ENCODE data around the gene PITPNC1. TPM values are rescaled to one million over a fixed set of nuclear protein-coding genes. Genes with fewer than 3 reads are reported as not detected.
"Not testable (repeated sequence)": the region's sequence is repeated elsewhere in the genome, so short reads cannot be mapped to it uniquely, and the experiment has no call there.

The PITPNC1 gene
- total and polyA plus RNA-seq, 12 donors, result 4.9 to 33.0 (median 14.0) TPM

- Histone ChIP-seq H3K4me1 (replicated peaks in 1 of 2) (no peaks in the 10 kb centered on the region), H3K27me3 (no peaks in the 10 kb centered on the region), H3K27ac (no peak overlapping the region), H3K4me3 (no peak overlapping the region), H3K9me3 (replicated peaks in 1 of 3) (no peaks in the 10 kb centered on the region), H3K36me3 (replicated peaks in 1 of 2) (no peaks in the 10 kb centered on the region)
- DNase-seq, result no peak
- WGBS, 4 donors, result 82 to 86% (median 85%) methylated on average over 7 to 8 of the region's 8 CpGs
- intact Hi-C loops (cut with DNase I), result no loop called here
- no peak for TF ChIP-seq POLR2A (IDR thresholded peaks at IDR 0.05)
These were observed 90.7 kb downstream of the PITPNC1 start for GRCh38 chr17:67467500-67468455.

GRCh38 chr17:67469208-67469980, 92.3 kb downstream of the PITPNC1 start:
- WGBS, 4 donors, result 71 to 85% (median 76%) methylated on average over 3 to 13 of the region's 13 CpGs
- no peak for DNase-seq
- Histone ChIP-seq H3K4me1 (replicated peaks in 1 of 2) (no peaks in the 10 kb centered on the region), H3K9me3 (replicated peaks in 1 of 3) (no peaks in the 10 kb centered on the region), H3K27me3 (no peaks in the 10 kb centered on the region), H3K36me3 (replicated peaks in 1 of 2) (no peaks in the 10 kb centered on the region), H3K4me3 (no peak overlapping the region), H3K27ac (peak overlapping the region in 1 of 5 donors; percentile 50)
- intact Hi-C loops (cut with DNase I), result no loop called here
- no peak for TF ChIP-seq POLR2A (IDR thresholded peaks at IDR 0.05)
- no peak for TF ChIP-seq CTCF (IDR thresholded peaks at IDR 0.05)

- Histone ChIP-seq H3K27me3 (no peaks in the 10 kb centered on the region), H3K4me1 (replicated peaks in 1 of 2) (peaks cover 0 to 7% of the 10 kb centered on the region in 2 donors), H3K36me3 (replicated peaks in 1 of 2) (no peaks in the 10 kb centered on the region), H3K27ac (peak overlapping the region in 1 of 5 donors; percentile 8), H3K9me3 (replicated peaks in 1 of 3) (no peaks in the 10 kb centered on the region), H3K4me3 (no peak overlapping the region)
- TF ChIP-seq CTCF (IDR thresholded peaks at IDR 0.05) (no peak), POLR2A (IDR thresholded peaks at IDR 0.05) (no peak)
- WGBS, 4 donors, result 95 to 100% (median 100%) methylated on average over 1 of the region's 1 CpG
- intact Hi-C loops (cut with DNase I), result no loop called here
- no peak for DNase-seq
These were observed 93.1 kb downstream of the PITPNC1 start for GRCh38 chr17:67470163-67470562.

GRCh38 chr17:67471118-67471517, 94.0 kb downstream of the PITPNC1 start:
- Histone ChIP-seq H3K4me3 (no peak overlapping the region), H3K4me1 (replicated peaks in 1 of 2) (peaks cover 0 to 9% of the 10 kb centered on the region in 2 donors), H3K36me3 (replicated peaks in 1 of 2) (no peaks in the 10 kb centered on the region), H3K27me3 (no peaks in the 10 kb centered on the region), H3K9me3 (replicated peaks in 1 of 3) (no peaks in the 10 kb centered on the region), H3K27ac (no peak overlapping the region)
- WGBS, 4 donors, result 95 to 100% (median 98%) methylated on average over 1 of the region's 1 CpG
- TF ChIP-seq POLR2A (IDR thresholded peaks at IDR 0.05) (no peak), CTCF (IDR thresholded peaks at IDR 0.05) (no peak)
- DNase-seq, result no peak
- intact Hi-C loops (cut with DNase I), result no loop called here

GRCh38 chr17:67472606-67473005, 95.5 kb downstream of the PITPNC1 start:
- H3K4me1 ChIP-seq (replicated peaks in 1 of 2); H3K27ac ChIP-seq; H3K27me3 ChIP-seq; H3K36me3 ChIP-seq (replicated peaks in 1 of 2); H3K4me3 ChIP-seq; intact Hi-C loops (cut with DNase I); H3K9me3 ChIP-seq (replicated peaks in 1 of 3): not testable (repeated sequence)
- peak in 5 of 7 donors; percentile 27 to 65 (median 34) for DNase-seq
- WGBS, 4 donors, result 43 to 60% (median 53%) methylated on average over 4 of the region's 4 CpGs

Data from adrenal gland (tissue), 12 donors.